HG02763 (cell line): ENCODE data around the gene PASK.
"Not testable (repeated sequence)": the region's sequence is repeated elsewhere in the genome, so short reads cannot be mapped to it uniquely, and the experiment has no call there.

Experiments used
- ATAC-seq: cut with Tn5 transposase; IDR thresholded peaks from one replicate; pipeline ENCODE4 v1.9.1; 2021; ENCODE audit warnings: mild to moderate bottlenecking, moderate library complexity; ENCODE audit not compliant: unreplicated experiment

PASK gene

GRCh38 chr2:241148891-241149674, at the start of gene PASK:
Gene PASK (minus strand): TSS chr2:241149472. CDS start chr2:241143032, 6,440 bp downstream.
- ATAC-seq: peak; percentile 70

GRCh38 chr2:241198381-241199279, 49.4 kb upstream of the PASK start:
- ATAC-seq: no peak

DNA sequence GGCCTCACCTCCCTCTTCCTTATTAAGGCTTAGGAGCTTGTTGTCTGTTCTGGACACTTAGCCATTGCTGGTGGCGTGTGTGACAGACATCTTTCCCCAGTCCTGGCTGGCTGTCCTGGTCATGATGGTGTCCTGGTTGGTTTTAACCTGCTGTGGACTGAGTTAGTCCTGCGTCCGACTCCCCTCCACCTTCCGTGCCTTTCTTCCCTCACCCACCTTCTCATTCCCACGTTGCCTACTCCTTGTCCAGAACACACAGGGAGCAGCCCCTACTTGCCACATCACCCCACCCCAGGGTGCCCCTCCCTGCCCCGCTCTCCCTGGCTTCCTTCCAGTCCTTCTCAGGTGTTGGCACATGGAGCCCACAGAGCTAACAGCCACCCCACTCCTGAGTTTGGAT, 48.7 kb upstream of the PASK start:
- no peak for ATAC-seq

- ATAC-seq: not testable (repeated sequence)
Observed at GRCh38 chr2:241197246-241197645, 48.0 kb upstream of the PASK start.

DNA sequence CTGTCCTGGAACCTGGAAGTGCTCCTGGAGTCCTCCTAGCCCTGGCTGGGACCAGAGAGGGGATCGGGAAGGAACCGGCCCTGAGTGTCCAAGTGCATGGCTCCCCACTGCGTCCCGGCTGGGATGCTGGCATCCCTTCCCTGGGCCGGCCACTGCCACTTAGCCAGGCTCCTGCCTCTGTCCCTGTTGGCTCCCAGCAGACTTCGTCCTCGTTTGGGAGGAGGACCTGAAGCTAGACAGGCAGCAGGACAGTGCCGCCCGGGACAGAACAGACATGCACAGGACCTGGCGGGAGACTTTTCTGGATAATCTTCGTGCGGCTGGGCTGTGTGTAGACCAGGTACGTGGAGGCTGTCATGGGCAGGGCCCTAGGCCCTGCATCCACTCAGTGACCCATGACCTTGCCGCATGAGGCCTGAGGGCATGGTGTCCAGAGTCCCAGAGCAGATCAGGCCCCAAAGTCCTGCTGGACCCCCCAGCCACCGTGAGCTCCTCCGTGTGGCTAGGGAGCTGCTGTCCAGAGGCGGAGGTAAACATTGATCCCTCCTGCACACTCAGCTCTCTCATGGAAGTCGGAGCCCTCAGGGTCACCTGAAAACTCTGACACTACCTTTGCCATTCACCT, 46.3 kb upstream of the PASK start:
- no peak for ATAC-seq

- ATAC-seq: no peak
Observed at GRCh38 chr2:241194811-241195210, 45.5 kb upstream of the PASK start.

GRCh38 chr2:241193271-241193670, 44.0 kb upstream of the PASK start:
- no peak for ATAC-seq

- no peak for ATAC-seq
Observed at GRCh38 chr2:241191081-241191480, 41.8 kb upstream of the PASK start.

- ATAC-seq: no peak
Observed at GRCh38 chr2:241190291-241190981, 41.2 kb upstream of the PASK start.

DNA sequence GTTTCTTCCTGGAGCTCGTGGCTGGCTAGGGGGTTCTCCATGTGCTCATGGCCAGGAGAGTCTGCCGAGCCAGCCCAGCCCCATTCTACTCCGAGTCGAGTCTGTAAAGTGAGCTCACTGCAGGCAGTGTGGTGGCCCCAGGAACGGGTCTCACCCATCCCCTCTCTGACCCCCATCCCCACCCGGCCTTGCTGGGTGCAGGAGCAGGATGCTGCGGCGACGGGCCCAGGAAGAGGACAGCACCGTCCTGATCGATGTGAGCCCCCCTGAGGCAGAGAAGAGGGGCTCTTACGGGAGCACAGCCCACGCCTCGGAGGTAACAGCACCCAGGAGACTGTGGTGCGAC, 40.6 kb upstream of the PASK start:
- ATAC-seq: no peak

- no peak for ATAC-seq
Observed at GRCh38 chr2:241189093-241189855, 40.0 kb upstream of the PASK start.

DNA sequence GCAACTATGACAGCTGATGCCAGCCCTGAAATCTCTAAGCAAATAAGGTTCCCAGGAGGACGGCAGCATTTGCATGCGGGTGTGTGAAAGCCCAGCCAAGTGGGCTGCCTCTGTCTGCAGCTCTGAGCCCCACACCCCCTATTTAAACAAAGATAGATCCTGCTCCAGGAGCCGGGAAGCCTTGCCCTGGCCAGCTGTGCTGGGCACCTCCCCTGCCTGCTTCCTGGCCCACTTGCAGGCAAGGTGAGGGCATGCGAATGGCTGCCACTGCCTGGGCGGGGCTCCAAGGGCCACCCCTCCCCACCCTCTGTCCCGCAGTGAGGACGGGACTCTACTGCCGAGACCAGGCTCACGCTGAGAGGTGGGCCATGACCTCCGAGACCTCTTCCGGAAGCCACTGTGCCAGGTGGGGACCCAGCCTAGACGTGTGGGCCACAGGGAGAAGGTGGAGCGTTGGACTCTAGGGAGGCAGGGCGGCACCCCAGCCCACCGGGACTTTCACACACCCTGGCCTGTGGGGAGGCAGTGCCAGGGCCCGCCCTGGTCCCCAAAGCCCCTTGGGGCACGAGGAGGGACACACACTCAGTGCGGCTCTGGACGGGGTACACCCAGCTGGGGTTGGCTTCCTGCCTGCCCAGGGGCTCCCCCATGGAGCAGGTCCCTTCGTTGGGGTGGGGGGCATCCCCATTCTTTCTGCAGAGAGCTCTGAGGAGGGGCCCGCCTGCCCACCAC, 39.3 kb upstream of the PASK start, which contains the start of gene ANO7:
Gene ANO7, plus strand, starts transcription at position 317 of the 732 bp plus-strand sequence. CDS start 1,387 bp downstream, outside the sequence.
- no peak for ATAC-seq

- ATAC-seq: no peak
Observed at GRCh38 chr2:241187918-241188234, 38.6 kb upstream of the PASK start.

- ATAC-seq: no peak
Observed at GRCh38 chr2:241187101-241187917, 38.0 kb upstream of the PASK start.

GRCh38 chr2:241185961-241186360, 36.7 kb upstream of the PASK start:
- no peak for ATAC-seq

DNA sequence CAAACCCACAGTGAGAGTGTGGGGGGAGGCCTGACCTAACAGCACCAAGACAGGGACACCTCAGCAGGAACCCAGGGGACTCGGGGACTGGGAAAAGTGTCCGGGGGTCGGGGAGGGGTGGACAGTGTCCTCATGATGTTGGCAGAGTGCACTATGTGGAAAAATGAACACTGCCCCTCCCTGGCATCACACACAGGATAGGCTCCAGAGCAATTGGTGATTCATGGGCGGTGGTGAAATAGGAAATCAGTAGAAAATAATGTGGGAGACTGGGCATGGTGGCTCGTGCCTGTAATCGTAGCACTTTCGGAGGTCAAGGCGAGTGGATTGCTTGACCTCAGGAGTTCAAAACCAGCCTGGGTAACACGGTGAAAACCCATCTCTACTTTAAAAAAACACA, 35.6 kb upstream of the PASK start:
- ATAC-seq: no peak

DNA sequence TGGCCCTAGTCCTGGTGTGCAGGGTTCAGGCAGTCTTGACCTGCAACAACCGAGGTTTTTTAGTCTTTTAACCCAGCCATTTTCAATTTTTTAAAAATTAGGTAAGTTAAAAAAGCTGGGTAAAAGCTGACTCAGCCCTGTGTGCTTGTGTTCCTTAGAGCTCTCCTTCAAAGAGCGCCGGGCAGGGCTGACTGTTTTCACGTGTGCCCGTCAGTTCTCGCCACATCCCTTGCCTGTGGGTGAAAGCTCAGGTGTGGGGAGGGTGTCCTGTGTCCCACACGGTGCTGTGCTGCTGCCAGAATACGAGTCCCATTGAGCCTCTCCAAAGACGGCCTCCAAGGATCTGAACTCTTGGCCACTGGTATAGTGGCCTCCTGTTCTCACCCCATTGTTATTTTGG, 33.9 kb upstream of the PASK start:
- no peak for ATAC-seq

GRCh38 chr2:241182531-241183133, 33.4 kb upstream of the PASK start:
- no peak for ATAC-seq
